ENCODE results near the gene MARK1.

Gene MARK1

DNA sequence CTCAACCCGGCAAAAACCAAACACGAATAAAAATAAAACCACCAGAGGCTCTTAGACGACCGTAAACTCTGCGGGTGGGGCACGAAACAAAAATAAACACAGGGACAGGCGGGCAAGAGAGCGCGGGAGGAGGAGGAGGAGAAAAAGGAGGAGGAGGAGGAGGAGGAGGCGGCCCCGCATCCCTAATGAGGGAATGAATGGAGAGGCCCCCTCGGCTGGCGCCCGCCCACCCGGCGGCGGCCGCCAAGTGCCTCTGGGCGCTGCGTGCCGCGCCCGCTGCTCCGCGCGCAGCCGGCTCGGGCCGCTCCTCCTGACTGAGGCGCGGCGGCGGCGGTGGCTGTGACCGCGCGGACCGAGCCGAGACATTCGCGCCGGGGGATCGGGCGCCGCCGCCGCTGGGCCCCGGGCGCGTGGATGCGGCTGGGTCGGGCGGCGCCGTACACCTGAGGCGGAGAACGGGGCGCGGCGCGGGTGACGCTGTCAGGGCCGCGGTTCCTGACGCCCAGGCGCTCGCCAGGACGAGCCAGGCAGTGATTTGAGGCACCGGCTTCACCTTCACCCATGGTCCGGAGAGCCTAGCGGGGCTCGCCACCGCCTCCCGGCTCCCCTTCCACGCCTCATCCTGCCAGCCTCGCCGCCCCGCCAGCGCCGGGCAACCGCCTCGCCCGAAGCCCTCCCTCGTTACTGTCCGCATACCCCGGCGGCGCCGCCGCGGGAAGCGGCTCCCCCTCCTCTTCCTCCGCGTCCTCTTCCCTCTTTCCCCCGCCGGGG, at the start of gene MARK1:
Gene MARK1 (plus strand): TSS at position 229 of the 771 bp plus-strand sequence. CDS start 687 bp downstream, outside the sequence.
- CTCF ChIA-PET: interaction anchor here (1.1 kb wide), 1 partner anchor 66 kb away, joined by 3 read pairs; no protein-coding TSS in a partner anchor
- peak within 1 kb of the TSS; percentile 71 for H3K27ac ChIP-seq
- POLR2A ChIA-PET (ENCODE audit: low non-redundant PET): no interaction called here
- peak; percentile 79 for DNase-seq (ENCODE audit: low spot score)
- TF ChIP-seq, protein P1, sequence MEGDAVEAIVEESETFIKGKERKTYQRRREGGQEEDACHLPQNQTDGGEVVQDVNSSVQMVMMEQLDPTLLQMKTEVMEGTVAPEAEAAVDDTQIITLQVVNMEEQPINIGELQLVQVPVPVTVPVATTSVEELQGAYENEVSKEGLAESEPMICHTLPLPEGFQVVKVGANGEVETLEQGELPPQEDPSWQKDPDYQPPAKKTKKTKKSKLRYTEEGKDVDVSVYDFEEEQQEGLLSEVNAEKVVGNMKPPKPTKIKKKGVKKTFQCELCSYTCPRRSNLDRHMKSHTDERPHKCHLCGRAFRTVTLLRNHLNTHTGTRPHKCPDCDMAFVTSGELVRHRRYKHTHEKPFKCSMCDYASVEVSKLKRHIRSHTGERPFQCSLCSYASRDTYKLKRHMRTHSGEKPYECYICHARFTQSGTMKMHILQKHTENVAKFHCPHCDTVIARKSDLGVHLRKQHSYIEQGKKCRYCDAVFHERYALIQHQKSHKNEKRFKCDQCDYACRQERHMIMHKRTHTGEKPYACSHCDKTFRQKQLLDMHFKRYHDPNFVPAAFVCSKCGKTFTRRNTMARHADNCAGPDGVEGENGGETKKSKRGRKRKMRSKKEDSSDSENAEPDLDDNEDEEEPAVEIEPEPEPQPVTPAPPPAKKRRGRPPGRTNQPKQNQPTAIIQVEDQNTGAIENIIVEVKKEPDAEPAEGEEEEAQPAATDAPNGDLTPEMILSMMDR (conservative IDR thresholded peaks at IDR 0.05; ENCODE audit: low read depth): no peak

DNA sequence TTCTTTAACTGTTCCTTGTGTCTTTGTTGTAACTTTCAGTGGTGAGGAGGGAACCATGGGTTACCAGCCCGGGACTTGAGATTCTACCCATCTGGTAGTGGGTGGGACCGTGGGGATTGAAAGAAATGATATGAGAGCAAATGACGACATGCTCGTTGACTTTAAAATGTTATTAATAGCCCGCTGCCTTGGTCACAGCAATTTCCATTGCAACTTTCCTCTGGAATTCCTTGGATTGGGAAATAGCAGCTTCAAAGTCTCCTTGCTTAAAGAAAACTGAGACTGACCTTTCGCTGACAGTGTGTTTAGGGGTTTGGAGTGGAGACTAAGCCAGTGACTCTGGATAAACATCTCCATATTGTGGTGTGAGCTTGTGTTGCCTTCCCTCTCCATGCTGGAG, 44.2 kb upstream of the MARK1 start:
- H3K27ac ChIP-seq: no peak overlapping the region
- POLR2A ChIA-PET (ENCODE audit: low non-redundant PET): no interaction called here
- DNase-seq (ENCODE audit: low spot score): no peak
- TF ChIP-seq, protein P1 (conservative IDR thresholded peaks at IDR 0.05; ENCODE audit: low read depth): no peak
- CTCF ChIA-PET: interaction anchor here (0.5 to 1.0 kb wide), 3 partner anchors 13 to 110 kb away, joined by 3 read pairs; no protein-coding TSS in a partner anchor

DNA sequence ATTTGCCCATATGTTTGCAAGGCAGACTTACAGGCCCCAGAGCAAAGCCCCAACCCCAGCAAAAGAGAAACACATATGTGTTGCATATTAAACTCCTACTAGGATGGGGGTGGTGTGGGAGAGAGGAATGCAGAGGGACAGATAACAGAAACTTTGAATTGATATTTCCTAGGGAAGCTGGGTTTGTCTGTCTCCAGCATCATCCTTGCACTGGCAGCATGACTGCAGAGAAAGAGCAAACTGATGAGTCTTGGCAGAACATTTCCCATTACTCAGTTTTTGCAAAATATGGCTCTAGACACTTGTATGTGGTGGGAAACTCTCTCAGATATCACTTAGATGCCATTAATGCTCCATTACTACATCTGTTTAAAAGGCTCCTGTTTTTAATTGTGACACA, 43.8 kb upstream of the MARK1 start:
- no peak overlapping the region for H3K27ac ChIP-seq
- TF ChIP-seq, protein P1 (conservative IDR thresholded peaks at IDR 0.05; ENCODE audit: low read depth): no peak
- no peak for DNase-seq (ENCODE audit: low spot score)
- ChIA-PET CTCF (no interaction called here), POLR2A (ENCODE audit: low non-redundant PET) (no interaction called here)

DNA sequence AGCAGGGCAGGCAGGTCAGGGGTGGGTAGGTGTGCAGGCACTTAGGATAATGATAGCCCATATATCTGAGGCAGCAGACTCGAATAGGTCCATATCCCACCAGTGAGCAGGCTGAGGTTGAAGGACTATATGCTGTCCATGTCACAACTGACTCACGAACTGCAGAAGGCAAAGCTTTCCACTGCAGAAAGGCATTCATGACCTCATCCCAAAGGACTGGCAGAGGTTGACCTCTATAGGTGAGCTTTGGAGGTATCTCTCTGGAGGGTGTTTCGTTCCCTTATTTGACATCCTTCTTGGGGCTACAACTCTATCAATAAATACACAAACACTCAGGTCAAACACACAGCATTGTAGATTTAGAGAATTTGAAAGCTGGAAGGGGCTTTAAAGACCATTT, 42.8 kb upstream of the MARK1 start:
- CTCF ChIA-PET: interaction anchor here (0.5 to 0.7 kb wide), 2 partner anchors 40 to 385 kb away, joined by 3 to 4 read pairs; no protein-coding TSS in a partner anchor
- TF ChIP-seq, protein P1 (conservative IDR thresholded peaks at IDR 0.05; ENCODE audit: low read depth): no peak
- POLR2A ChIA-PET (ENCODE audit: low non-redundant PET): no interaction called here
- H3K27ac ChIP-seq: no peak overlapping the region
- no peak for DNase-seq (ENCODE audit: low spot score)

DNA sequence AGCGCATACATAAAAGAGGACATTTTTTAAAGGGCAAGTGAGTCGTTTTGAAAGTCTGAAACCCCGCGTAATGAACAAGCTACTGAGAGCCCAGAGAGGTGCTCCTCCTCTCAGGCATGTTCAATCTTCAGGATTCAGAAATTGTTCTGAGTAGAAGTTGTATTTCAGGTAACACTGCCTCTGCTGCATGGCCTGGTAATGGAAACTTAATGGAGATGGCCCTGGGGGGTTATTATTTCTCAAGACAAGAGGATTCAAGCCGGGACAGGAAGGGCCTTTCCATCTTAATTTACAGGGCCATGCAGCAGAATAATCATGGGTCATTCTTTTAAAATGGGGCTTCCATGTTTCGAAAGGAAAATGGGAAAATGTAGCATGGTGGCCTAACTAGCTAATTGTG, 42.1 kb upstream of the MARK1 start:
- no peak for DNase-seq (ENCODE audit: low spot score)
- no peak overlapping the region for H3K27ac ChIP-seq
- TF ChIP-seq, protein P1 (conservative IDR thresholded peaks at IDR 0.05; ENCODE audit: low read depth): no peak
- CTCF ChIA-PET: interaction anchor here (1.0 kb wide), 1 partner anchor 205 kb away, joined by 3 read pairs; no protein-coding TSS in a partner anchor
- POLR2A ChIA-PET (ENCODE audit: low non-redundant PET): no interaction called here

DNA sequence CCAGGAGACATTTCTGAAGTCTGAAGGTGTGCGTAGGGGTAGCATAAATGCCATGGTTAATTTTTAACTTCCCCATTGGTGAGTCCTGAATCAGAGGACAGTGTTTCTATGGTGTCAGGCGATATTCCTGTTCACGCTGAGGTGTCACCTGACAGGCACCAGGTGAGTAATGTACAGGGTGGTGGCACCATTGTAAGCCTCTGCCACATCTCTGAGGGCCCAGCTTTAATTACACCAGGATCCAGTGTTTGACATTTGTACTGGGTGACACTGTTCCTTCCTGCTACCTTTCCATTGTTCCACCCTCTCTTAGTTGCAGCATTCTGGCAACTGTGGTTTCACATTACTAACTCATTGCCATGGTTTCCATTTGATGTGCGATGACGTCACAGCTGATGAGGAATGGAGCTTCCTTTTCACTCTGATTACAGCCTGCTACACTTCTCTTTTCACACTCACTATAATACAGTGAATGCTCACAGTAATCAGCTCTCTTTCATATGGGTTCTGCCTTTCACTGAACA, 40.6 kb upstream of the MARK1 start:
- ChIA-PET CTCF (no interaction called here), POLR2A (ENCODE audit: low non-redundant PET) (no interaction called here)
- DNase-seq (ENCODE audit: low spot score): peak; percentile 59
- no peak overlapping the region for H3K27ac ChIP-seq
- TF ChIP-seq, protein P1 (conservative IDR thresholded peaks at IDR 0.05; ENCODE audit: low read depth): no peak
